Mesendoderm (in vitro differentiated cells): Measurements from ENCODE around the gene PATL2.
"Not testable (repeated sequence)": the region's sequence is repeated elsewhere in the genome, so short reads cannot be mapped to it uniquely, and the experiment has no call there.

Source experiments
- DNase-seq: peaks from one replicate; pipeline ENCODE4 v3.0.0; 2013
- H2AK5ac ChIP-seq: 2 replicates; pipeline ENCODE4 v1.6.1; 2013; ENCODE audit warnings: low read length, inconsistent platforms
- H2BK120ac ChIP-seq: 2 replicates; pipeline ENCODE4 v1.6.1; 2013; ENCODE audit warnings: low read depth, mild to moderate bottlenecking, low read length, moderate library complexity, mixed read lengths
- H2BK15ac ChIP-seq: replicated peaks from 2 replicates; pipeline ENCODE4 v1.6.1; 2013; ENCODE audit warnings: low read depth, mild to moderate bottlenecking, moderate library complexity
- H2BK5ac ChIP-seq: 2 replicates; pipeline ENCODE4 v1.6.1; 2013; ENCODE audit warnings: low read length, inconsistent platforms
- H3K18ac ChIP-seq: 2 replicates; pipeline ENCODE4 v1.6.1; 2013; ENCODE audit warnings: mild to moderate bottlenecking, low read length, mixed read lengths
- H3K23ac ChIP-seq: one replicate; pipeline ENCODE4 v1.6.1; 2013; ENCODE audit warnings: low read length
- H3K27ac ChIP-seq: 2 replicates; pipeline ENCODE4 v1.5.1; 2013; ENCODE audit warnings: low read depth, mild to moderate bottlenecking, inconsistent platforms, low read length, moderate library complexity
- H3K27me3 ChIP-seq: 2 replicates; pipeline ENCODE4 v1.6.1; 2013; ENCODE audit warnings: low read length, control low read depth, mild to moderate bottlenecking, inconsistent platforms; ENCODE audit not compliant: insufficient read depth, poor library complexity
- H3K36me3 ChIP-seq: 2 replicates; pipeline ENCODE4 v1.6.1; 2013; ENCODE audit warnings: low read length, inconsistent platforms; ENCODE audit not compliant: control insufficient read depth, insufficient read depth
- H3K4ac ChIP-seq: one replicate; pipeline ENCODE4 v1.6.1; 2013; ENCODE audit warnings: low read depth, mild to moderate bottlenecking, low read length, moderate library complexity
- H3K4me1 ChIP-seq: 2 replicates; pipeline ENCODE4 v1.6.1; 2013; ENCODE audit warnings: low read depth, low read length, inconsistent platforms; ENCODE audit not compliant: control insufficient read depth
- H3K4me2 ChIP-seq: 2 replicates; pipeline ENCODE4 v1.6.1; 2013; ENCODE audit warnings: low read length
- H3K4me3 ChIP-seq: 2 replicates; pipeline ENCODE4 v1.5.1; 2013; ENCODE audit warnings: mild to moderate bottlenecking, low read length
- H3K56ac ChIP-seq: one replicate; pipeline ENCODE4 v1.6.1; 2013; ENCODE audit warnings: low read length
- H3K79me1 ChIP-seq: 2 replicates; pipeline ENCODE4 v1.6.1; 2013; ENCODE audit warnings: low read length, inconsistent platforms
- H3K79me2 ChIP-seq: 2 replicates; pipeline ENCODE4 v1.6.1; 2013; ENCODE audit warnings: mild to moderate bottlenecking, low read length; ENCODE audit not compliant: control insufficient read depth, insufficient read depth
- H3K9ac ChIP-seq: 2 replicates; pipeline ENCODE4 v1.6.1; 2013; ENCODE audit warnings: low read length, inconsistent platforms
- H4K5ac ChIP-seq: one replicate; pipeline ENCODE4 v1.6.1; 2013; ENCODE audit warnings: low read length
- H4K8ac ChIP-seq: one replicate; pipeline ENCODE4 v1.6.1; 2013; ENCODE audit warnings: low read depth, mild to moderate bottlenecking, control low read depth, low read length, moderate library complexity
- whole genome bisulfite sequencing: extraction: QIAGEN DNeasy Blood & Tissue Kit; methylation state at CpG from one replicate; pipeline ENCODE4 v1.1.7; 2013; ENCODE audit warnings: low lambda C conversion rate, missing lambda C conversion rate; ENCODE audit not compliant: insufficient coverage; ENCODE audit errors: extremely low coverage; 5-methylcytosine and 5-hydroxymethylcytosine counted together

PATL2 gene

GRCh38 chr15:44728232-44728575 is 17.1 kb upstream of the PATL2 start:
- H3K4ac ChIP-seq, H2BK5ac ChIP-seq, H2BK15ac ChIP-seq, H4K5ac ChIP-seq, H3K27me3 ChIP-seq, H3K79me1 ChIP-seq, H3K18ac ChIP-seq, H2AK5ac ChIP-seq, H3K36me3 ChIP-seq, H3K79me2 ChIP-seq, H3K23ac ChIP-seq, H3K4me3 ChIP-seq, H2BK120ac ChIP-seq, DNase-seq, H3K4me1 ChIP-seq, H4K8ac ChIP-seq: not testable (repeated sequence)
- H3K9ac ChIP-seq = peak overlapping the region; percentile 59
- H3K56ac ChIP-seq = peak overlapping the region; percentile 89
- peak overlapping the region; percentile 41 for H3K4me2 ChIP-seq
- WGBS = no CpG with 5 or more reads among the region's 5 CpGs
- H3K27ac ChIP-seq = peak overlapping the region; percentile 69

GRCh38 chr15:44727485-44728231 is 16.5 kb upstream of the PATL2 start:
- no peak for DNase-seq
- Histone ChIP-seq H3K18ac (no peak overlapping the region), H2BK15ac (no peak overlapping the region), H3K4me2 (no peak overlapping the region), H3K9ac (no peak overlapping the region), H3K79me1 (no peaks in the 10 kb centered on the region), H2AK5ac (no peak overlapping the region), H3K4me3 (no peak overlapping the region), H3K36me3 (no peaks in the 10 kb centered on the region), H4K5ac (no peak overlapping the region), H2BK120ac (no peak overlapping the region), H3K23ac (no peak overlapping the region), H3K27me3 (no peaks in the 10 kb centered on the region), H3K79me2 (no peaks in the 10 kb centered on the region), H3K27ac (no peak overlapping the region), H2BK5ac (no peak overlapping the region), H3K56ac (no peak overlapping the region), H3K4me1 (peaks cover 6% of the 10 kb centered on the region), H3K4ac (no peak overlapping the region), H4K8ac (no peak overlapping the region)
- no CpG with 5 or more reads among the region's 6 CpGs for WGBS

DNA sequence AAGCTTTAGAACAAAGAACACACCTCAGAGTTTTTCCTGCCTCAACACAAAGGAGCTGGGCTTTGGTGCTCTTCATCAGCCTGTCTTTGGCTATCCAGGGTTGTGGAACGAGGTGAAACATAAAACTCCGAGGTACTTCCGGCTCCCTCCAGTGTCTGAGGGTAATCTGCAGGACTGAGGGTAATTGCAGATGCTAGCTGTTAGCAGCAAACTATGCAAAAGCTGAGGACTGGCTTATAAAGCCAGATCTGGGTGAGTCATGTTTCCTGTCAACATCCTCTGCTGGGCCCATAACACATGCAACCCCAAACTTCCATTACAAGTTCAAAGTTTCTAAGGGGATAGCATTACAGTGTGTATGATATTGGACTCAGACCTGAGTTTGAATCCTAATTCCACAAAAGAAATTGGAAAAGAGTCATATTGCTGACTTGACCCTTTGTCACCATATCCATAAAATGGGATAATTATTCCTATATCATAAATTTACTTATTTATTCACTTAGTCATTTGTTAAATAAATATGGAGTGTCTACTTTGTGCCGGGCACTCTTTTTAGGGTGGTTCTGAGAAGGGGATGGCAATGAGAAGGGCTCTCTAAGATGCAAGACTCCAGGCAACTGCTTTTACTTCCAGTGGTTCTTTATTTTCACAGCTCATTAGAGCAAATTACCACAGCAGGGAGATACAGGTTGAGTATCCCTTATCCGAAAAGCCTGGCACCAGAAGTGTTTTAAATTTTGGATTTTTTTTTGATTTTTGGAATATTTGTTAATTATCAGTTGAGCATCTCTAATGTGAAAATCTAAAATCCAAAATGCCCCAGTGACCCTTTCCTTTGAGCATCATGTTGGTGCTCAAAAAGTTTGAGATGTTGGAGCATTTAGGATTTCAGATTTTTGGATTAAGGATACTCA is 15.7 kb upstream of the PATL2 start:
- Histone ChIP-seq H2BK5ac (no peak overlapping the region), H3K27ac (peak overlapping the region; percentile 36), H3K4me3 (no peak overlapping the region), H3K9ac (no peak overlapping the region), H2BK15ac (peak overlapping the region; percentile 47), H3K56ac (peak overlapping the region; percentile 65), H2BK120ac (no peak overlapping the region), H4K8ac (no peak overlapping the region), H3K4me2 (no peak overlapping the region), H3K4ac (peak overlapping the region; percentile 59), H3K18ac (no peak overlapping the region), H3K27me3 (no peaks in the 10 kb centered on the region), H2AK5ac (no peak overlapping the region), H3K4me1 (peaks cover 6% of the 10 kb centered on the region), H3K36me3 (no peaks in the 10 kb centered on the region), H3K79me2 (no peaks in the 10 kb centered on the region), H4K5ac (no peak overlapping the region), H3K23ac (no peak overlapping the region), H3K79me1 (no peaks in the 10 kb centered on the region)
- peak; percentile 89 for DNase-seq
- no CpG with 5 or more reads among the region's 5 CpGs for WGBS

DNA sequence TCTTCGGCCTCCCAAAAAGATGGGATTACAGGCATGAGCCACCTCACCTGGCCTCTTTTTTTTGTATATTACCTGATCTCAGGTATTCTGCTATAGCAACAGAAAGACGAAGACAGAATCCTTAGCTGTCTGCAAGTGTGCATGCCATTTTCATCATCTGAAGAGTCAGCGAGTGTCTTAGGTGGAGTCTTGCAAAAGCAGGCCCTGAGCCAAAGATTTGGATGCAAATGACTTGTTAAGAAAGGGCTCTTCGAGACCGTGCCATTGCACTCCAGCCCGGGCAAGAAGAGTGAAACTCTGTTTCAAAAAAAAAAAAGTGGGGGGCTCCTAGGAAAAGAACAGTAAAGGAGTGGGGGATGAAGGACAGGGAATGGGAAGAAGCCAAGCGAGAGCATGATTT is 15.0 kb upstream of the PATL2 start:
- no peaks in the 10 kb centered on the region for H3K27me3 ChIP-seq
- no peak overlapping the region for H2BK15ac ChIP-seq
- DNase-seq = no peak
- peaks cover 6% of the 10 kb centered on the region for H3K4me1 ChIP-seq
- no peak overlapping the region for H2BK120ac ChIP-seq
- no peak overlapping the region for H3K9ac ChIP-seq
- H3K79me1 ChIP-seq = no peaks in the 10 kb centered on the region
- H2BK5ac ChIP-seq = no peak overlapping the region
- no peak overlapping the region for H4K8ac ChIP-seq
- peak overlapping the region; percentile 59 for H3K4ac ChIP-seq
- H2AK5ac ChIP-seq = no peak overlapping the region
- H3K4me2 ChIP-seq = no peak overlapping the region
- H3K36me3 ChIP-seq = no peaks in the 10 kb centered on the region
- no CpG with 5 or more reads among the region's 7 CpGs for WGBS
- no peak overlapping the region for H3K4me3 ChIP-seq
- peak overlapping the region; percentile 65 for H3K56ac ChIP-seq
- no peak overlapping the region for H4K5ac ChIP-seq
- H3K18ac ChIP-seq = no peak overlapping the region
- no peaks in the 10 kb centered on the region for H3K79me2 ChIP-seq
- H3K27ac ChIP-seq = peak overlapping the region; percentile 36
- H3K23ac ChIP-seq = no peak overlapping the region

DNA sequence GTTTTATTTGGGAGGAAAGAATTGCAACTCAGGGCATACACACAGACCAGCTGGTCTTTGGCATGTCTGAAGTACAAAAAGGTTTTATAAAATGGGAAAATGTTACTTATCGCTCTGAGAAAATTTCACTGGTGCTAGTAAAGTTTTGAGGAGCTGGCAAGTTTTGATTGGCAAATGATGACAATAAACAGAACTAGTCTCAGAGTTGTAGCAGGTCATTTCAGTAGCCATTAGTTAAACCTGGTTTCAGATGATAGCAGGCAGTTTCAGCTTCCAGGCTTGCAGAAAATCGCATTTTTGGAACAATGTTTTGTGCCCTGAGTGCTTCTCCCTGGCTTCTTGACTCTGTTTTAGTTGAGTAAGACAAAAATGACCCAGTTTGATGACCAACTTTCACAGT is 10.9 kb upstream of the PATL2 start:
- Histone ChIP-seq H3K4me2 (no peak overlapping the region), H3K9ac (no peak overlapping the region), H3K23ac (no peak overlapping the region), H3K27ac (no peak overlapping the region), H3K36me3 (peaks cover under 1% of the 10 kb centered on the region), H3K4me1 (peaks cover 6% of the 10 kb centered on the region), H3K79me2 (no peaks in the 10 kb centered on the region), H2BK120ac (no peak overlapping the region), H2AK5ac (no peak overlapping the region), H3K18ac (no peak overlapping the region), H3K4ac (no peak overlapping the region), H3K27me3 (no peaks in the 10 kb centered on the region), H3K4me3 (no peak overlapping the region), H3K79me1 (no peaks in the 10 kb centered on the region), H2BK5ac (no peak overlapping the region), H4K5ac (no peak overlapping the region), H3K56ac (no peak overlapping the region), H4K8ac (no peak overlapping the region), H2BK15ac (no peak overlapping the region)
- WGBS = no CpG with 5 or more reads among the region's 2 CpGs
- DNase-seq = no peak
